Measurements from ENCODE around the gene BTBD17. TPM values are rescaled to one million over a fixed set of nuclear protein-coding genes. Genes with fewer than 3 reads are reported as not detected.

The BTBD17 gene
- total and polyA plus RNA-seq, 2 of the 8 experiments (the other 6 are each of a cell fraction or from before 2014, with no cell fraction given) = 7.0 to 14.8 TPM

DNA sequence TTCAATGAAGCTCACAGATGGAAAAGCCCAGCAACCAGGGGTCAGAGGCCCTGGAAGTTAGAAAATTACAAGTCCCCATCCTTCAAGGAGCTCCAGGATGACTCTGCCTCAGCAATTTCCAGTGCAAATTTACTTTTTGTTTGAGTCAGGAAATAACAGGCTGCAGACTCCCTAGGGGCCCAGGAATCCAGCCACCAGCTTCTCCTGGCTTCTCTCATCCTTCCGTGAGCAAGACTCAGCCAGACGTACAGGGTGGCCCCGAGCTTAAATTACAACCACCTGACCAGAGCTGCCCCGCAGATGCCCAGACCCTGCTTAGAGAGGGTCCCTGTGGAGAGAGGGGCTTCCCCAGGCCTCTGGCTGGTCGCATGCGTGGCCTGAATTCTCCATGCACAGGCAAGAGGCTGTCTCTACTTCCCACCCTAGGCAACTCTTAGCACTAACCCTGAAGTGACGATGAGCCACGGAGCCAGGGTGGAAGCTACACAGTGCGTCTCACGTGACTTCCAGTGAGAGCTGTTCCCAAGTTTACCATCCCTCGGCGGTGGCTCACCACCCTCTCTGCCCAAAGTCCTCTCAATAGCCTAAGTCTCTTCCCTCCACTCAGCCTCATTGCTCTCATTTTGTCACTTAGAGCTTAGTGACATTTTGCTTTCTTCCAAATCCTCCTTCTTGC is 32.7 kb upstream of the BTBD17 start (continued):
- TF ChIP-seq, protein P1, sequence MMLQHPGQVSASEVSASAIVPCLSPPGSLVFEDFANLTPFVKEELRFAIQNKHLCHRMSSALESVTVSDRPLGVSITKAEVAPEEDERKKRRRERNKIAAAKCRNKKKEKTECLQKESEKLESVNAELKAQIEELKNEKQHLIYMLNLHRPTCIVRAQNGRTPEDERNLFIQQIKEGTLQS (IDR thresholded peaks at IDR 0.05; ENCODE audit: insufficient read depth, low read depth, low read length) = no peak
- TF ChIP-seq CREB1 (IDR thresholded peaks at IDR 0.05) (no peak), EGR1 (IDR thresholded peaks at IDR 0.05; ENCODE audit: borderline replicate concordance, low read depth, low read length) (no peak), CTBP2 (IDR thresholded peaks at IDR 0.05; ENCODE audit: borderline replicate concordance, insufficient read depth, insufficient read length, low read length) (no peak), NRF1 (IDR thresholded peaks at IDR 0.05; ENCODE audit: low read depth, low read length) (no peak), EP300 (IDR thresholded peaks at IDR 0.05; ENCODE audit: borderline replicate concordance in 1 of 2, low read depth in 2 of 2, low read length in 2 of 2) (no peak)
